Sigmoid colon (tissue), 7 donors: ENCODE results near the gene CNTN4. TPM values are rescaled to one million over a fixed set of nuclear protein-coding genes. Genes with fewer than 3 reads are reported as not detected.

Source experiments
- DNase-seq: peaks from one replicate; pipeline ENCODE4 v3.0.0-alpha.2; 2019
- H3K27ac ChIP-seq, 4 donors: fragments of 200-600 bp; sonication (generic); one replicate each; pipeline ENCODE4 v1.5.1; 2016 to 2019; ENCODE audit warnings: mild to moderate bottlenecking in 1 of 4
- H3K27me3 ChIP-seq, 3 donors: fragments of 200-600 bp; sonication (generic); one replicate each; pipeline ENCODE4 v1.5.1; 2019; ENCODE audit warnings: mild to moderate bottlenecking in 1 of 3
- H3K36me3 ChIP-seq, 4 donors: fragments of 200-600 bp; sonication (generic); one replicate each; pipeline ENCODE4 v1.5.1; 2016 to 2019
- H3K4me1 ChIP-seq, 4 donors: fragments of 200-600 bp; sonication (generic); one replicate each; pipeline ENCODE4 v1.5.1; 2017 to 2019
- H3K4me3 ChIP-seq, 4 donors: fragments of 200-600 bp; sonication (generic); one replicate each; pipeline ENCODE4 v1.5.1; 2017 to 2019; ENCODE audit warnings: mild to moderate bottlenecking in 2 of 4, moderate library complexity in 1 of 4
- H3K9me3 ChIP-seq, 4 donors: fragments of 200-600 bp in 3 of 4; sonication (generic) in 3 of 4; one replicate each; pipeline versions ENCODE4 v1.5.1 to v1.6.1; 2013 to 2019
- EP300 ChIP-seq, 4 donors: sonication (generic); formaldehyde crosslinking; IDR thresholded peaks; one replicate each; pipeline ENCODE4 v1.6.1; 2017; ENCODE audit warnings: antibody characterized with exemption in 4 of 4
- POLR2A ChIP-seq, 2 donors: fragments of 450-650 bp; IDR thresholded peaks; one replicate each; pipeline ENCODE4 v1.6.1; 2016; ENCODE audit warnings: antibody characterized with exemption in 2 of 2, mild to moderate bottlenecking in 2 of 2, moderate library complexity in 2 of 2
- POLR2AphosphoS5 ChIP-seq, 4 donors: sonication (generic); formaldehyde crosslinking; IDR thresholded peaks; one replicate each; pipeline ENCODE4 v1.6.1; 2017; ENCODE audit warnings: antibody characterized with exemption in 4 of 4
- WGBS, 2 donors: extraction: QIAGEN DNeasy Blood & Tissue Kit; methylation state at CpG; one replicate each; pipeline ENCODE4 v1.1.7; 2013; 5-methylcytosine and 5-hydroxymethylcytosine counted together
- intact Hi-C: fragments of 100-400 bp; cut with DNase I; formaldehyde crosslinking; loops from one replicate; pipeline ENCODE4 v1.15.1; 2023
- polyA plus RNA-seq, 3 donors: library from polyadenylated mRNA; stranded (reverse); fragments of 200-250 nt; gene quantifications; one replicate each; pipeline ENCODE4 v1.2.3, GENCODE V29; 2013
- total RNA-seq, 4 donors: library from RNA; depleted of rRNA; stranded (reverse); fragments of >200 nt; gene quantifications; one replicate each; pipeline ENCODE4 v1.1.0, GENCODE V29; 2016
- TF ChIP-seq, protein P1 (sequence below), 4 experiments: fragments of 450-650 bp in 3 of 4; fragments of 200-600 bp in 1 of 4; IDR thresholded peaks; one replicate each; pipeline ENCODE4 v1.5.1; 2016 to 2019; ENCODE audit warnings: antibody characterized with exemption in 4 of 4, mild to moderate bottlenecking in 3 of 4, moderate library complexity in 2 of 4
- donor health status: healthy with polysubstance abuse.
- donor health status: Bipolar disorder and iron deficiency.
- donor health status: healthy.

Gene CNTN4
- total and polyA plus RNA-seq, 7 donors, result 1.4 to 10.0 (median 7.5) TPM

DNA sequence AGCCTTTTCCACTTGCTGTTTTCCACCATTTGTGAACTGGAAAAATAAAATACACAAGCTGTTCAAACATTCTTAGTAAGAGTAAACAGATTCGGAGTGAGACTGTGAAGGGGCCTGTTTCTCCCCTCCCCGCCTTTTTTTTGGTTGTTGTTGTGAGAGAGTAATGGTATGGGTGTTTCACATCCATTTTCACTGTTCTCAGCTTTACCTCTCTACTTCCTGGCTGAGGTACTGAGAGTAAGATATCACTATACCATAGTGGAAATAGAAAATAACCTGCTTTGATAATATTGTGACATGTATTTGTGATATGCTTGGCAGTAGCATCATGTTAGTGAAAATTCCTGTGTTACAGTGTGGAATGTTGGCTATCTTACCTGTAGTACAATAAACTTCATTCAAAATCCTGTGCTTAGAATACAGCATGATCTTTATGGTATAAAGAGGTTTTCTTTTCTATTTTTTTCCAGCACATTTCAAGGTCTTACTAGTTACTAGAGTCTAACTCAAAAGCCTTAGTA, 12.0 kb downstream of the CNTN4 start:
- TF ChIP-seq EP300 (IDR thresholded peaks at IDR 0.05), result no peak
- TF ChIP-seq POLR2A (IDR thresholded peaks at IDR 0.05), result no peak
- TF ChIP-seq, protein P1, sequence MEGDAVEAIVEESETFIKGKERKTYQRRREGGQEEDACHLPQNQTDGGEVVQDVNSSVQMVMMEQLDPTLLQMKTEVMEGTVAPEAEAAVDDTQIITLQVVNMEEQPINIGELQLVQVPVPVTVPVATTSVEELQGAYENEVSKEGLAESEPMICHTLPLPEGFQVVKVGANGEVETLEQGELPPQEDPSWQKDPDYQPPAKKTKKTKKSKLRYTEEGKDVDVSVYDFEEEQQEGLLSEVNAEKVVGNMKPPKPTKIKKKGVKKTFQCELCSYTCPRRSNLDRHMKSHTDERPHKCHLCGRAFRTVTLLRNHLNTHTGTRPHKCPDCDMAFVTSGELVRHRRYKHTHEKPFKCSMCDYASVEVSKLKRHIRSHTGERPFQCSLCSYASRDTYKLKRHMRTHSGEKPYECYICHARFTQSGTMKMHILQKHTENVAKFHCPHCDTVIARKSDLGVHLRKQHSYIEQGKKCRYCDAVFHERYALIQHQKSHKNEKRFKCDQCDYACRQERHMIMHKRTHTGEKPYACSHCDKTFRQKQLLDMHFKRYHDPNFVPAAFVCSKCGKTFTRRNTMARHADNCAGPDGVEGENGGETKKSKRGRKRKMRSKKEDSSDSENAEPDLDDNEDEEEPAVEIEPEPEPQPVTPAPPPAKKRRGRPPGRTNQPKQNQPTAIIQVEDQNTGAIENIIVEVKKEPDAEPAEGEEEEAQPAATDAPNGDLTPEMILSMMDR (IDR thresholded peaks at IDR 0.05), result no peak
- no peak for TF ChIP-seq POLR2AphosphoS5 (IDR thresholded peaks at IDR 0.05)
- Histone ChIP-seq H3K9me3 (no peaks in the 10 kb centered on the region), H3K4me1 (no peaks in the 10 kb centered on the region), H3K27ac (no peak overlapping the region), H3K36me3 (no peaks in the 10 kb centered on the region), H3K27me3 (no peaks in the 10 kb centered on the region), H3K4me3 (no peak overlapping the region)
- WGBS, 2 donors, result 61 to 70% methylated on average over 2 of the region's 2 CpGs
- DNase-seq, result no peak
- intact Hi-C loops, result no loop called here

DNA sequence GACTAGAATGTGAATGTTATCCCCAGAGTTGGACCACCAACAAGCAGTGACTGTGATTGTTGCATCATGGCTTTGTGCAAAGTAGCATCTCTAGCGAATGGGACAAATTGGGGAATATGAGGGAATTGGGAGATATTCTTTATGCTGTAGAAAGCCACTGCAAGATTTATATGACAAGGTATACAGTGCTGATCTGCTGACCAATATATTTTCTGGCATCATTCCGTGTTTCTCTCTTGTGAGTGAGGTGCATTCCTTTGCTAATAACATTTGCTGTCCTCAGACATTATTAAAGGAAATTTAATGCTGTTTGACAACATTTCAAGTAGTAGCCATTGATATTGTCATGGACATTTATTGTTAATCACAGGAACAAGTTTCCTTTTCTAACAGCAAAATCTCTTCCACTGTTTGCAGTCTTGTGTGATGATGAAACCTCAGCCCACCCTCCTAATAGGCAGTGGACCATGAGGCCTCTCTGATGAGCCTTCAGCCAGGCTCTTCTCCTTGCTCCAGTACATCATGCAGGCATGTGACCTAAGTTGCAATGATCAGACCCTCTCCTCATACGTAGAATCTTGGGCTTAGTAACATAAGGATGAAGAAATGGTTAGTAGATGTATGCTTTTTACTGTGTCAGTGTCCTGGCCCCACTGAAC, 16.1 kb downstream of the CNTN4 start:
- DNase-seq, result no peak
- intact Hi-C loops, result no loop called here
- H3K4me1 ChIP-seq, result no peaks in the 10 kb centered on the region
- H3K27me3 ChIP-seq, result no peaks in the 10 kb centered on the region
- 87 to 96% methylated on average over 3 of the region's 3 CpGs for WGBS, 2 donors
- no peaks in the 10 kb centered on the region for H3K36me3 ChIP-seq
- H3K9me3 ChIP-seq, result no peaks in the 10 kb centered on the region
- H3K4me3 ChIP-seq, result no peak overlapping the region
- TF ChIP-seq POLR2A (IDR thresholded peaks at IDR 0.05) (no peak), POLR2AphosphoS5 (IDR thresholded peaks at IDR 0.05) (no peak), EP300 (IDR thresholded peaks at IDR 0.05) (no peak)
- TF ChIP-seq, protein P1 (IDR thresholded peaks at IDR 0.05), result no peak
- no peak overlapping the region for H3K27ac ChIP-seq

DNA sequence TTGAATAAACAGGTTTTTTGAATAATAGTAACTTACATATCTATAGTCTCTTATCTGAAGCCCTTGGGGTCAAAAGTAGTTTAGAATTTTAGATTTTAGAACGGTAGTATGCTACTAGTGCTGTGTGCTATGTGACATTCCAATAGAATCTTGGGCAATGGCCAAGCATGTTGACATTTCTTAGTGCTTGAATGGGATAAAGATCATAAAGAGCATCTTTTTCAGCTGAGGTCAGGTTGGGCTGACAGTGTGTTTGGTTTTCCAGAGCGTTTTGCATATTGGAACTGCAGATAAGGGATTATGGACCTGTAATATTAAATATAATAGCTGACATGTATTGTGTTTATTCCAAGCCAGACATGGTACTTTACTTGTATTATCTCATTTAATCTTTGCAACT, 32.1 kb downstream of the CNTN4 start:
- intact Hi-C loops, result no loop called here
- WGBS, 2 donors, result 47 to 59% methylated on average over 2 of the region's 2 CpGs
- DNase-seq, result no peak
- Histone ChIP-seq H3K4me1 (no peaks in the 10 kb centered on the region), H3K4me3 (no peak overlapping the region), H3K36me3 (no peaks in the 10 kb centered on the region), H3K9me3 (no peaks in the 10 kb centered on the region), H3K27me3 (no peaks in the 10 kb centered on the region), H3K27ac (no peak overlapping the region)
- no peak for TF ChIP-seq POLR2A (IDR thresholded peaks at IDR 0.05)
- TF ChIP-seq EP300 (IDR thresholded peaks at IDR 0.05), result no peak
- TF ChIP-seq, protein P1 (IDR thresholded peaks at IDR 0.05), result no peak
- no peak for TF ChIP-seq POLR2AphosphoS5 (IDR thresholded peaks at IDR 0.05)

DNA sequence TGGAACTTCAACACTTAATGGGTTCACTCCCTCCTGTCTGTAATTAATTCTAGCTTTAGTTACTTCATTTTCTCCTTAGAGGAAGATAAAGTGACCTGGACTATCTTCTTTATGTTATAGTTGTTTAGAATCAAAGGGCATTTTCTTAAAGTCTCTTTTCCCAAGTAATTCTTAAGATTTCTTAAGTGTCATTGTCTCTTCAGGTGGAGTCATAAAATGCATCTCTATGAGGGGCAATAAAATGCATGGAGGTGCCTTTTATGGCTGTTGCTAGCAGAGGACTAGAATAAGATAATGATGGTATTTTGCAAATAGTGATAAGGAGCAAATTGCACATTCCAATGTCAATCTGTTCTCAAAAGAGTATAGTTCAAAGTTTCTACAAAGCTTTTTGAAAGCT, 34.5 kb downstream of the CNTN4 start:
- TF ChIP-seq EP300 (IDR thresholded peaks at IDR 0.05), result no peak
- no peak for TF ChIP-seq POLR2AphosphoS5 (IDR thresholded peaks at IDR 0.05)
- no peak for TF ChIP-seq POLR2A (IDR thresholded peaks at IDR 0.05)
- TF ChIP-seq, protein P1 (IDR thresholded peaks at IDR 0.05), result no peak
- intact Hi-C loops, result no loop called here
- H3K9me3 ChIP-seq, result no peaks in the 10 kb centered on the region

DNA sequence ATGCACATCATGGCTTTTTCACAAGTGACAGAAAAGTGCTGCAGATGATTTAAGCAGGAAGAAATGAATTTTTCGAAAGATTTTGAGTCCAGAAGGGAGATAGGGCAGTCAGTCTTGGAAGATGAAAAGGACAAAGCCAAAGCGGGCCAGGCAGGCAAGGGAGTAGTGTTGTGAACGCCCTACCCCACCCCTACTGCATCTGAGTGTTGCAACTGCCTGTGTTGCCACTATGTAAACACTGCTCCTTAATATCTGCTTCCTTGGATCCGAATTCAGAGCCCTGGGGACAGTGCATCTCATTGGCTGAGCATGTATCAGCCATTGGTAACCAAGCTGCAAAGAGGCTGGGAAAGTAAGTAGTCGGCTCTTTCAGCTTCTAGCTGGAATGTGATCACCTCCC, 39.0 kb downstream of the CNTN4 start:
- TF ChIP-seq EP300 (IDR thresholded peaks at IDR 0.05), result no peak
- TF ChIP-seq, protein P1 (IDR thresholded peaks at IDR 0.05), result no peak
- no peak for TF ChIP-seq POLR2AphosphoS5 (IDR thresholded peaks at IDR 0.05)
- TF ChIP-seq POLR2A (IDR thresholded peaks at IDR 0.05), result no peak
- Histone ChIP-seq H3K36me3 (no peaks in the 10 kb centered on the region), H3K27me3 (no peaks in the 10 kb centered on the region), H3K4me3 (no peak overlapping the region), H3K9me3 (no peaks in the 10 kb centered on the region), H3K4me1 (no peaks in the 10 kb centered on the region), H3K27ac (no peak overlapping the region)
- no peak for DNase-seq
- intact Hi-C loops, result no loop called here
- WGBS, 2 donors, result 34 to 70% methylated on average over 5 of the region's 5 CpGs

More for the DNA sequence above, 34.5 kb downstream of the CNTN4 start:
- no peaks in the 10 kb centered on the region for H3K4me1 ChIP-seq
- DNase-seq, result no peak
- H3K4me3 ChIP-seq, result no peak overlapping the region
- H3K27ac ChIP-seq, result no peak overlapping the region
- no peaks in the 10 kb centered on the region for H3K27me3 ChIP-seq
- no peaks in the 10 kb centered on the region for H3K36me3 ChIP-seq
